A549 (cell line): ENCODE measurements around the gene PEX10. TPM values are rescaled to one million over a fixed set of nuclear protein-coding genes. Genes with fewer than 3 reads are reported as not detected.

ENCODE experiments used
- ATAC-seq, 2 experiments: fragments of 200-7000 bp in 1 of 2; fragments of >200 bp in 1 of 2; cut with Nextera tagmentation in 1 of 2; cut with Tn5 transposase in 1 of 2; 3 replicates each; pipeline versions ENCODE4 v1.8.0 to v1.9.1; 2018 to 2020; ENCODE audit warnings: mild to moderate bottlenecking in 1 of 2, moderate library complexity in 1 of 2
- CTCF ChIA-PET: fragments of 300-600 bp; sonication (Branson Sonifier 250); formaldehyde crosslinking; extraction: SDS; loops from one replicate; lab custom pipeline; 2021; ENCODE audit warnings: antibody characterized with exemption, inconsistent platforms; lab: Yijun Ruan, JAX
- POLR2A ChIA-PET: fragments of 350-600 bp; formaldehyde crosslinking; extraction: SDS; loops from one replicate; lab custom pipeline; 2021; ENCODE audit warnings: antibody characterized with exemption, inconsistent platforms; lab: Yijun Ruan, JAX
- DNase-seq, 2 experiments: peaks; one replicate each; pipeline versions ENCODE4 v3.0.0 to v3.0.0-alpha.2; 2011 to 2016; ENCODE audit warnings: low read depth in 1 of 2, low spot score in 1 of 2
- FAIRE-seq: peaks from 2 replicates; lab custom pipeline; 2011; peaks lifted over from hg19 to GRCh38; lab: Jason Lieb, UNC
- H3K27ac ChIP-seq, 2 experiments: fragments of >200 bp; sonication (Bioruptor Twin); formaldehyde crosslinking; 3 replicates each; pipeline ENCODE4 v1.5.1; 2016 to 2017
- H3K4me1 ChIP-seq: fragments of >200 bp; sonication (Bioruptor Twin); formaldehyde crosslinking; 3 replicates; pipeline ENCODE4 v1.6.1; 2016
- H3K4me2 ChIP-seq: fragments of >200 bp; sonication (Bioruptor Twin); formaldehyde crosslinking; 3 replicates; pipeline ENCODE4 v1.6.1; 2016
- H3K4me3 ChIP-seq: fragments of >200 bp; sonication (Bioruptor Twin); formaldehyde crosslinking; 3 replicates; pipeline ENCODE4 v1.5.1; 2016
- H3K9me3 ChIP-seq: fragments of >200 bp; sonication (Bioruptor Twin); formaldehyde crosslinking; 3 replicates; pipeline ENCODE4 v1.6.1; 2016
- CBX8 ChIP-seq: fragments of 200-600 bp; sonication (generic); IDR thresholded peaks from 2 replicates; pipeline ENCODE4 v1.6.1; 2016
- CEBPB ChIP-seq, 2 experiments: fragments of >200 bp in 1 of 2; sonication (Bioruptor Twin) in 1 of 2; formaldehyde crosslinking in 1 of 2; IDR thresholded peaks; 2 replicates each; pipeline ENCODE4 v1.6.1; 2012 to 2016
- CHD2 ChIP-seq: fragments of 150-350 bp; IDR thresholded peaks from 2 replicates; pipeline ENCODE4 v1.6.1; 2014; ENCODE audit warnings: low read length; ENCODE audit not compliant: partially characterized antibody
- CHD4 ChIP-seq: fragments of 200-600 bp; sonication (generic); IDR thresholded peaks from 2 replicates; pipeline ENCODE4 v1.6.1; 2016; ENCODE audit warnings: antibody characterized with exemption, mild to moderate bottlenecking, borderline replicate concordance
- ELK1 ChIP-seq: fragments of 150-350 bp; IDR thresholded peaks from 2 replicates; pipeline ENCODE4 v1.6.1; 2014; ENCODE audit warnings: low read depth, mild to moderate bottlenecking, low read length
- EP300 ChIP-seq, 2 experiments: fragments of >200 bp; sonication (Bioruptor Twin); formaldehyde crosslinking; IDR thresholded peaks; 2 replicates in 1 of 2; 3 replicates in 1 of 2; pipeline ENCODE4 v1.6.1; 2016 to 2017
- ESRRA ChIP-seq: fragments of 150-350 bp; IDR thresholded peaks from 2 replicates; pipeline ENCODE4 v1.6.1; 2014; ENCODE audit warnings: mild to moderate bottlenecking, low read length, borderline replicate concordance
- FOSB ChIP-seq: fragments of 250-450 bp; sonication (Bioruptor Pico); IDR thresholded peaks from 2 replicates; pipeline ENCODE4 v1.5.0; 2020; ENCODE audit warnings: mild to moderate bottlenecking, moderate library complexity
- FOSL2 ChIP-seq, 2 experiments: fragments of 450-650 bp in 1 of 2; fragments of >200 bp in 1 of 2; sonication (Bioruptor Twin) in 1 of 2; formaldehyde crosslinking; IDR thresholded peaks; 2 replicates each; pipeline versions ENCODE4 v1.5.0 to v1.6.1; 2016 to 2020; ENCODE audit warnings: mild to moderate bottlenecking in 1 of 2, moderate library complexity in 1 of 2
- HEYL ChIP-seq: fragments of 250-450 bp; sonication (Bioruptor Pico); IDR thresholded peaks from 2 replicates; pipeline ENCODE4 v1.8.0; 2021; ENCODE audit warnings: mild to moderate bottlenecking, moderate library complexity
- HMGXB4 ChIP-seq: fragments of 250-450 bp; sonication (Bioruptor Pico); IDR thresholded peaks from 2 replicates; pipeline ENCODE4 v1.5.0; 2021; ENCODE audit warnings: mild to moderate bottlenecking, moderate library complexity, borderline replicate concordance
- HOXB5 ChIP-seq: fragments of 250-450 bp; sonication (Bioruptor Pico); IDR thresholded peaks from 2 replicates; pipeline ENCODE4 v1.5.0; 2020; ENCODE audit warnings: mild to moderate bottlenecking, moderate library complexity
- JUN ChIP-seq, 2 experiments: fragments of >200 bp; sonication (Bioruptor Twin); formaldehyde crosslinking; IDR thresholded peaks; 2 replicates in 1 of 2; 3 replicates in 1 of 2; pipeline ENCODE4 v1.6.1; 2016 to 2017
- MAZ ChIP-seq: fragments of 150-350 bp; IDR thresholded peaks from 2 replicates; pipeline ENCODE4 v1.6.1; 2014; ENCODE audit warnings: antibody characterized with exemption, low read depth, low read length, borderline replicate concordance
- POLR2A ChIP-seq: IDR thresholded peaks from 2 replicates; pipeline ENCODE4 v1.6.1; 2012; ENCODE audit warnings: mild to moderate bottlenecking, low read length
- RAD21 ChIP-seq, 2 experiments: fragments of >200 bp in 1 of 2; sonication (Bioruptor Twin) in 1 of 2; formaldehyde crosslinking in 1 of 2; IDR thresholded peaks in 1 of 2; conservative IDR thresholded peaks in 1 of 2; 2 replicates in 1 of 2; 3 replicates in 1 of 2; pipeline ENCODE4 v1.6.1; 2012 to 2018; ENCODE audit warnings: inconsistent platforms in 1 of 2
- RARB ChIP-seq: fragments of 250-450 bp; sonication (Bioruptor Pico); IDR thresholded peaks from 2 replicates; pipeline ENCODE4 v1.8.0; 2021; ENCODE audit warnings: mild to moderate bottlenecking, moderate library complexity
- REST ChIP-seq: fragments of 200-600 bp; sonication (generic); IDR thresholded peaks from 2 replicates; pipeline ENCODE4 v1.6.1; 2016; ENCODE audit warnings: antibody characterized with exemption, mild to moderate bottlenecking, moderate library complexity
- RNF2 ChIP-seq: fragments of 200-600 bp; sonication (generic); IDR thresholded peaks from 2 replicates; pipeline ENCODE4 v1.6.1; 2016; ENCODE audit warnings: low read depth, mild to moderate bottlenecking, antibody characterized with exemption, moderate library complexity, borderline replicate concordance
- SMC3 ChIP-seq: fragments of >200 bp; sonication (Bioruptor Twin); formaldehyde crosslinking; IDR thresholded peaks from 3 replicates; pipeline ENCODE4 v1.6.1; 2018; ENCODE audit warnings: inconsistent platforms
- ZNF302 ChIP-seq: fragments of 250-450 bp; sonication (Bioruptor Pico); IDR thresholded peaks from 2 replicates; pipeline ENCODE4 v1.9.0; 2021; ENCODE audit warnings: inconsistent platforms, mild to moderate bottlenecking, moderate library complexity
- ZSCAN20 ChIP-seq: fragments of 250-450 bp; sonication (Bioruptor Pico); IDR thresholded peaks from 2 replicates; pipeline ENCODE4 v1.8.0; 2022; ENCODE audit warnings: mild to moderate bottlenecking, moderate library complexity
- WGBS: methylation state at CpG from one replicate; pipeline ENCODE4 v1.1.6; 2017; ENCODE audit errors: missing lambda C conversion rate; 5-methylcytosine and 5-hydroxymethylcytosine counted together
- polyA plus RNA-seq, 4 experiments: library from polyadenylated mRNA; depleted of rRNA in 3 of 4; stranded (reverse); fragments of >200 nt; fragmentation: RNase III in 1 of 4; extraction: RNeasy Plus Mini Kit Qiagen cat#74134 plus additional on column Dnase treatment in 1 of 4; gene quantifications; 2 replicates in 3 of 4; 3 replicates in 1 of 4; pipeline ENCODE4 v1.2.3, GENCODE V29; 2011 to 2017
- TF ChIP-seq, protein P1 (sequence below): IDR thresholded peaks from 2 replicates; pipeline ENCODE4 v1.6.1; 2012

The PEX10 gene
- polyA plus RNA-seq, 2 of the 4 experiments (the other 2 are of a cell fraction): 12.3 to 20.2 TPM

DNA sequence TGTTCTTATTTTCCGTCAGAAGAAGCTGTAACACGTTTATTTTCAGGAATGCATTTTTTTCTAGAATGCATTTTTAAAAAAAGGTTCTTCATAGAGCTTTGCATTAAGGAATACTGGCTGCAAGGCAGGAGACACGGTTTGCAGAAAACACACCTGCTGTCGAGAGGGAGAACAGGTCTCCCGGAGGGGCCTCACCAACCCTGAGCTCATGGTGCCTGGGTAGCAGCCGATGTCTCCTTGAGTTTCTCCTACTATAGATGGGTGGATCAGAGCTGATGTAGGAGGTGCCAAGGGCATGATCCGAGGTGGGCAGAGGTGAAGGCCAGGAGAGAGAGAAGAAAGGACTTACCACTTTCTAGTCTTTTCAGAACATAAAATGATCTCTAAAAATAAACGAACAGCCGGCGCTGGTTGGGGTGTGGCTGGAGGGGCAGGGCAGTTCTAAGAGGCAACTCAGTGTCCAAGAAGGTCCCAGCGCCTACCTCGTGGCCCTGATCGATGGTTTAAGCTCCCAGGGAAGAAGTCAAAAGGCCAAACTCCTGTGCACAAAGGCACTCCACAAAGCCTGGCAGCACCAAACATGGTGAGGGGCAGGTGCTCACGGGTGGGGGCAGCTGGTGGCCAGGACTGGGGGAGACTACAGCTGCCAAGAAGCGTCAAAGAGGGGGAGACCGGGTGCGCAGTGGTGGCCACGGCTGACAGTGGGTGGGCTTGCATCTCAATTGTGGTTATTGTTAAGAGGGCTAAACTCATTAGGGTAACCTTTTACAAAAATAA, 33.2 kb downstream of the PEX10 start:
- H3K27ac ChIP-seq: no peak overlapping the region
- no peak for ATAC-seq
- H3K4me1 ChIP-seq: no peaks in the 10 kb centered on the region
- H3K4me3 ChIP-seq: no peak overlapping the region
- TF ChIP-seq, protein P1, sequence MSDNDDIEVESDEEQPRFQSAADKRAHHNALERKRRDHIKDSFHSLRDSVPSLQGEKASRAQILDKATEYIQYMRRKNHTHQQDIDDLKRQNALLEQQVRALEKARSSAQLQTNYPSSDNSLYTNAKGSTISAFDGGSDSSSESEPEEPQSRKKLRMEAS: no peak
- TF ChIP-seq CHD2 (no peak), FOSB (CRISPR knock-in tag) (no peak), RAD21 (conservative IDR thresholded peaks at IDR 0.05 in 1 of 2, IDR thresholded peaks at IDR 0.05 in 1 of 2) (no peak), FOSL2 (IDR thresholded peaks at IDR 0.05) (no peak), FOSL2 (CRISPR knock-in tag; IDR thresholded peaks at IDR 0.05) (no peak), CHD4 (no peak), MAZ (no peak), HOXB5 (CRISPR knock-in tag) (no peak), ELK1 (no peak)
- TF ChIP-seq, all 56 proteins: peak for 0
- no peaks in the 10 kb centered on the region for H3K9me3 ChIP-seq
- ChIA-PET POLR2A (no interaction called here), CTCF (interaction anchor here (16.3 kb wide), 1 partner anchor 180 kb away, joined by 267 read pairs; the partner anchor contains the start of gene FAAP20)
- FAIRE-seq (no peak), DNase-seq (no peak)
- H3K4me2 ChIP-seq: no peak overlapping the region
- WGBS: 77% methylated on average over 18 of the region's 18 CpGs

DNA sequence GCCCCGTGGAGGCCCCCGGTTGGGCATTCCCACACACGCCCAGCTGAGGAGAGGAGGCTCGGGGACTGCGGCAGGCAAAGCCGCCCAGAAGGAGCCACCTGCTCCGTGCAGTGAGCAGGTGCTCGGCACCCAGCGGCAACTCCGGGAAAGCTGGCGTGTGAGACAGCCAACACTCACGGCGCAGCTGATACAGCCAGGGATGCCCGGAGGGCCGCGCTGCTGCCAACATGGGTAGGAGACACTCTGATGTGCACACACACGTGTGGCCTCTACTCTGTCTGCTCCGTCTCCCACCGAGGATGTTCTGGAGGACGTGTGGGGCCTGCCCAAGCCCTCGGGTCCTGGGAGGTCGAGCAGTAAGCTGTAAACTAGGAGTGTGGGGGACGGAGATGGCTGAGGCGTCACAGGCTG, 33.9 kb downstream of the PEX10 start:
- Histone ChIP-seq H3K27ac (no peak overlapping the region), H3K9me3 (no peaks in the 10 kb centered on the region), H3K4me2 (no peak overlapping the region), H3K4me1 (no peaks in the 10 kb centered on the region), H3K4me3 (no peak overlapping the region)
- no peak for FAIRE-seq
- ChIA-PET CTCF (interaction anchor here (16.3 kb wide), 1 partner anchor 179 kb away, joined by 267 read pairs; the partner anchor contains the start of gene FAAP20), POLR2A (no interaction called here)
- no peak for DNase-seq
- no peak for ATAC-seq
- 89% methylated on average over 15 of the region's 24 CpGs for WGBS
- TF ChIP-seq ESRRA: no peak
- TF ChIP-seq ZNF302 (CRISPR knock-in tag): no peak
- no peak for TF ChIP-seq RNF2
- TF ChIP-seq SMC3: no peak
- TF ChIP-seq CEBPB (IDR thresholded peaks at IDR 0.05): no peak
- no peak for TF ChIP-seq REST
- TF ChIP-seq JUN (IDR thresholded peaks at IDR 0.05): no peak
- TF ChIP-seq HOXB5 (CRISPR knock-in tag): no peak
- TF ChIP-seq FOSB (CRISPR knock-in tag): no peak
- no peak for TF ChIP-seq RARB (CRISPR knock-in tag)
- no peak for TF ChIP-seq RAD21 (conservative IDR thresholded peaks at IDR 0.05 in 1 of 2, IDR thresholded peaks at IDR 0.05 in 1 of 2)
- TF ChIP-seq HMGXB4: no peak
- no peak for TF ChIP-seq EP300 (IDR thresholded peaks at IDR 0.05)
- TF ChIP-seq HEYL: no peak
- no peak for TF ChIP-seq CBX8
- TF ChIP-seq POLR2A: no peak
- no peak for TF ChIP-seq ZSCAN20
